Panc1 (cell line): ENCODE data around the gene CCNO. TPM values are rescaled to one million over a fixed set of nuclear protein-coding genes. Genes with fewer than 3 reads are reported as not detected.

Source experiments
- ATAC-seq: fragments of 200-7000 bp; cut with Tn5 transposase; 2 replicates; pipeline ENCODE4 v1.9.1; 2020; ENCODE audit warnings: mild to moderate bottlenecking, moderate library complexity
- BruUV-seq: library from RNA; stranded (reverse); fragments of 400-500 nt; replicated peaks from 2 replicates; lab custom pipeline; 2021; lab: Mats Ljungman, UMichigan
- CTCF ChIA-PET: fragments of 300-600 bp; sonication (Branson Sonifier 250); formaldehyde crosslinking; loops from one replicate; lab custom pipeline; 2022; ENCODE audit warnings: antibody characterized with exemption; lab: Charles Lee
- POLR2A ChIA-PET: fragments of 300-600 bp; sonication (Branson Sonifier 250); formaldehyde crosslinking; loops from one replicate; lab custom pipeline; 2022; ENCODE audit warnings: antibody characterized with exemption; lab: Charles Lee
- DNase-seq: peaks from one replicate; pipeline ENCODE4 v3.0.0-alpha.2; 2010; ENCODE audit warnings: low read depth, low spot score
- H3K27ac ChIP-seq: 2 replicates; pipeline ENCODE4 v1.5.1; 2011; ENCODE audit warnings: mild to moderate bottlenecking, low read length, inconsistent platforms
- H3K27me3 ChIP-seq: fragments of 200-500 bp; sonication (Bioruptor generic); 2 replicates; pipeline ENCODE4 v1.6.0; 2014; ENCODE audit warnings: low read length, inconsistent platforms; ENCODE audit not compliant: control insufficient read depth, insufficient read depth
- H3K36me3 ChIP-seq: fragments of 200-500 bp; sonication (Bioruptor generic); 2 replicates; pipeline ENCODE4 v1.5.1; 2014; ENCODE audit warnings: inconsistent platforms, mild to moderate bottlenecking, low read length, moderate library complexity; ENCODE audit not compliant: control insufficient read depth, insufficient read depth
- H3K4me1 ChIP-seq: 2 replicates; pipeline ENCODE4 v1.5.1; 2011; ENCODE audit warnings: inconsistent platforms, mild to moderate bottlenecking, low read length, moderate library complexity; ENCODE audit not compliant: control insufficient read depth, insufficient read depth
- H3K4me3 ChIP-seq, 2 experiments: 2 replicates each; pipeline ENCODE4 v1.5.1; 2011 to 2012; ENCODE audit warnings: low read depth in 2 of 2, low read length in 2 of 2, mild to moderate bottlenecking in 2 of 2, inconsistent platforms in 1 of 2, moderate library complexity in 1 of 2
- H3K9me3 ChIP-seq: fragments of 200-500 bp; sonication (Bioruptor generic); 2 replicates; pipeline ENCODE4 v1.5.1; 2014; ENCODE audit warnings: low read depth, mild to moderate bottlenecking, inconsistent platforms, low read length, moderate library complexity; ENCODE audit not compliant: control insufficient read depth, insufficient read depth
- CTCF ChIP-seq: fragments of 450-650 bp; IDR thresholded peaks from 2 replicates; pipeline ENCODE4 v1.5.1; 2017; ENCODE audit warnings: mild to moderate bottlenecking
- REST ChIP-seq, 2 experiments: IDR thresholded peaks; 2 replicates each; pipeline ENCODE4 v1.6.1; 2011 to 2012; ENCODE audit warnings: low read depth in 2 of 2, control low read depth in 1 of 2, low read length in 1 of 2, mild to moderate bottlenecking in 1 of 2, moderate library complexity in 1 of 2; ENCODE audit not compliant: insufficient read depth in 1 of 2
- in situ Hi-C: cut with HindIII; loops from 2 replicates; pipeline ENCODE4 v1.10.0; 2016; ENCODE audit warnings: low sequenced_read_pairs, low pct_unique_long_range_greater_than_20kb
- intact Hi-C: fragments of 100-400 bp; cut with micrococcal nuclease; formaldehyde crosslinking; loops from one replicate; pipeline ENCODE4 v1.10.0; 2022; ENCODE audit not compliant: unreplicated experiment
- total RNA-seq: library from RNA; stranded (reverse); gene quantifications from one replicate; pipeline ENCODE4 v1.2.1, GENCODE V29; 2021; ENCODE audit not compliant: unreplicated experiment

The CCNO gene
- total RNA-seq, 1 experiment from 2014 or later: 12.3 TPM

GRCh38 chr5:55187370-55187769, 46.0 kb downstream of the CCNO start:
- in situ Hi-C loops (no loop called here), intact Hi-C loops (no loop called here)

More at GRCh38 chr5:55187370-55187769, 46.0 kb downstream of the CCNO start:
- POLR2A ChIA-PET: interaction anchor here (0.6 to 0.7 kb wide), 3 partner anchors 14 to 629 kb away, joined by 4 to 5 read pairs (median 5); partner anchors contain the start of gene DHX29
- H3K4me1 ChIP-seq: peaks cover 4% of the 10 kb centered on the region
- H3K9me3 ChIP-seq: no peaks in the 10 kb centered on the region
- ATAC-seq (peak; percentile 89), DNase-seq (no peak)
- no peak overlapping the region for H3K27ac ChIP-seq
- TF ChIP-seq REST (IDR thresholded peaks at IDR 0.05; ENCODE audit: insufficient read depth in 1 of 2, low read depth in 2 of 2, low read length in 1 of 2): no peak
- TF ChIP-seq CTCF: peak; percentile 71
- no peak overlapping the region for H3K4me3 ChIP-seq
- CTCF ChIA-PET: interaction anchor here (0.6 to 0.7 kb wide), 4 partner anchors 31 to 577 kb away, joined by 3 to 4 read pairs (median 3); no protein-coding TSS in a partner anchor
- BruUV-seq: no TSS peak
- no peaks in the 10 kb centered on the region for H3K36me3 ChIP-seq
- H3K27me3 ChIP-seq: peaks cover 7% of the 10 kb centered on the region; the same call in 1 of the 2 replicates

Other genes with a start within 250 kb of the CCNO start
- gene ESM1, start 248.0 kb downstream of the CCNO start, total RNA-seq: not detected
- gene GZMK, start 209.4 kb downstream of the CCNO start, total RNA-seq: not detected
- gene GZMA, start 131.0 kb downstream of the CCNO start, total RNA-seq: not detected
- gene GPX8, start 73.4 kb downstream of the CCNO start, total RNA-seq: 24.8 TPM
- gene CDC20B, start 60.4 kb downstream of the CCNO start, total RNA-seq: 0.08 TPM
- 2.9 TPM for gene MCIDAS, start 6.3 kb downstream of the CCNO start, total RNA-seq
- gene DHX29, start 74.1 kb upstream of the CCNO start, total RNA-seq: 30.1 TPM
- gene MTREX, start 74.4 kb upstream of the CCNO start, total RNA-seq: 97.0 TPM